Cardiac muscle cell (in vitro differentiated cells and primary cell): ENCODE measurements around the gene FGD6. TPM values are rescaled to one million over a fixed set of nuclear protein-coding genes. Genes with fewer than 3 reads are reported as not detected.

Experiments
- DNase-seq, 2 donors: peaks; one replicate each; pipeline versions ENCODE4 v3.0.0 to v3.0.0-alpha.2; 2010 to 2017; ENCODE audit warnings: low read depth in 1 of 2, low spot score in 1 of 2
- H3K27ac ChIP-seq: fragments of 200-600 bp; sonication (generic); 2 replicates; pipeline ENCODE4 v1.5.1; 2016
- H3K27me3 ChIP-seq: fragments of 200-600 bp; sonication (generic); 2 replicates; pipeline ENCODE4 v1.6.0; 2016; ENCODE audit warnings: control low read depth
- H3K36me3 ChIP-seq: fragments of 200-600 bp; sonication (generic); 2 replicates; pipeline ENCODE4 v1.5.1; 2016; ENCODE audit warnings: control low read depth
- H3K4me1 ChIP-seq: fragments of 200-600 bp; sonication (generic); 2 replicates; pipeline ENCODE4 v1.8.1; 2017; ENCODE audit warnings: low read depth, mild to moderate bottlenecking, mixed run types
- H3K4me3 ChIP-seq: fragments of 200-600 bp; sonication (generic); 2 replicates; pipeline ENCODE4 v1.5.1; 2016; ENCODE audit warnings: mild to moderate bottlenecking
- H3K9me3 ChIP-seq: fragments of 200-600 bp; sonication (generic); 2 replicates; pipeline ENCODE4 v1.5.1; 2017; ENCODE audit warnings: low read depth, mild to moderate bottlenecking, control low read depth
- CTCF ChIP-seq: IDR thresholded peaks from 2 replicates; pipeline ENCODE4 v1.5.1; 2012; ENCODE audit warnings: low read depth, mild to moderate bottlenecking, low read length
- polyA plus RNA-seq: library from polyadenylated mRNA; unstranded; fragments of >200 nt; fragmentation: Nextera tagmentation; extraction: Ambion mirVana; gene quantifications from 2 replicates; pipeline ENCODE4 v1.2.1, GENCODE V29; 2016
- total RNA-seq: library from RNA; depleted of rRNA; stranded (reverse); fragments of >200 nt; gene quantifications from 2 replicates; pipeline ENCODE4 v1.2.3, GENCODE V29; 2016

The FGD6 gene
- total and polyA plus RNA-seq, 2 experiments from 2014 or later: 10.7 to 19.4 TPM

GRCh38 chr12:95259368-95259767 is 42.1 kb upstream of the FGD6 start:
- DNase-seq: no peak
- no peaks in the 10 kb centered on the region for H3K4me1 ChIP-seq
- H3K27ac ChIP-seq: no peak overlapping the region
- no peaks in the 10 kb centered on the region for H3K9me3 ChIP-seq
- H3K36me3 ChIP-seq: peaks cover 48% of the 10 kb centered on the region
- no peak for TF ChIP-seq CTCF
- no peak overlapping the region for H3K4me3 ChIP-seq
- H3K27me3 ChIP-seq: no peaks in the 10 kb centered on the region

DNA sequence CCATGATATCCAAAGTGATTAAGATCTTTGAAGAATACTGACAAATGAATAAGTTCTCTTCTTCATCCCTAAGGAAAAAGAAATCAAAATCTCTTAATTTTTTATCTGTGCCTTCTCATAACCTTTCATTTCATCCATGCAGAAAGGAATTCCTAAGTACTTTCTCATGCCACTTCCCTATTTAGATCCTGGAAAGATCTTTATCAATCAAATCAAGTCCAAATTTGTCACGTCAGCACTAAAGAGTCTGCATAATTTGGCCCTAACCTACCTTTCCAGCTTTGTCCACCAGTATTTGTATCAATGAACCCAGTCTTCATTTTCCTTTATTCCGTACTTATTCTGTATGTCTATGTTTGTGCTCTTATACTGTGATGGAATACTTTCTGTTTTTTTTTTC is 41.5 kb upstream of the FGD6 start:
- H3K27ac ChIP-seq: no peak overlapping the region
- H3K4me1 ChIP-seq: no peaks in the 10 kb centered on the region
- no peaks in the 10 kb centered on the region for H3K27me3 ChIP-seq
- H3K36me3 ChIP-seq: peaks cover 50% of the 10 kb centered on the region
- TF ChIP-seq CTCF: no peak
- no peaks in the 10 kb centered on the region for H3K9me3 ChIP-seq
- no peak for DNase-seq
- H3K4me3 ChIP-seq: no peak overlapping the region

GRCh38 chr12:95258151-95258550 is 40.9 kb upstream of the FGD6 start:
- no peak overlapping the region for H3K4me3 ChIP-seq
- no peak for DNase-seq
- no peak for TF ChIP-seq CTCF
- H3K27me3 ChIP-seq: no peaks in the 10 kb centered on the region
- peaks cover 50% of the 10 kb centered on the region for H3K36me3 ChIP-seq
- H3K27ac ChIP-seq: no peak overlapping the region
- H3K9me3 ChIP-seq: no peaks in the 10 kb centered on the region
- H3K4me1 ChIP-seq: no peaks in the 10 kb centered on the region

GRCh38 chr12:95257541-95257940 is 40.3 kb upstream of the FGD6 start:
- Histone ChIP-seq H3K4me3 (no peak overlapping the region), H3K9me3 (no peaks in the 10 kb centered on the region), H3K27ac (no peak overlapping the region)

GRCh38 chr12:95253386-95253785 is 36.1 kb upstream of the FGD6 start:
- no peak overlapping the region for H3K4me3 ChIP-seq
- DNase-seq: no peak

More at GRCh38 chr12:95257541-95257940, 40.3 kb upstream of the FGD6 start:
- no peak for TF ChIP-seq CTCF
- Histone ChIP-seq H3K4me1 (no peaks in the 10 kb centered on the region), H3K36me3 (peaks cover 50% of the 10 kb centered on the region), H3K27me3 (no peaks in the 10 kb centered on the region)
- DNase-seq: no peak

More at GRCh38 chr12:95253386-95253785, 36.1 kb upstream of the FGD6 start:
- TF ChIP-seq CTCF: no peak
- Histone ChIP-seq H3K27me3 (no peaks in the 10 kb centered on the region), H3K36me3 (peaks cover 45% of the 10 kb centered on the region), H3K9me3 (no peaks in the 10 kb centered on the region), H3K27ac (no peak overlapping the region), H3K4me1 (peaks cover 8% of the 10 kb centered on the region)
